Neuron (in vitro differentiated cells): ENCODE measurements around the gene MYO7B.

Experiments used
- H2AFZ ChIP-seq: one replicate; pipeline ENCODE4 v1.6.1; 2013; ENCODE audit warnings: low read depth, mild to moderate bottlenecking, inconsistent platforms, low read length, moderate library complexity
- H3K27me3 ChIP-seq: one replicate; pipeline ENCODE4 v1.6.1; 2013; ENCODE audit warnings: low read length; ENCODE audit not compliant: insufficient read depth
- H3K36me3 ChIP-seq: one replicate; pipeline ENCODE4 v1.6.1; 2013; ENCODE audit warnings: low read length; ENCODE audit not compliant: insufficient read depth
- H3K4me1 ChIP-seq: one replicate; pipeline ENCODE4 v1.6.1; 2013; ENCODE audit warnings: low read length; ENCODE audit not compliant: insufficient read depth
- H3K4me3 ChIP-seq: 2 replicates; pipeline ENCODE4 v1.5.1; 2013; ENCODE audit warnings: mild to moderate bottlenecking, low read length, moderate library complexity
- H3K9me3 ChIP-seq: one replicate; pipeline ENCODE4 v1.6.1; 2013; ENCODE audit warnings: low read length

Gene MYO7B

GRCh38 chr2:127630096-127630863 is 94.8 kb downstream of the MYO7B start:
- Histone ChIP-seq H3K4me3 (no peak overlapping the region), H2AFZ (no peak overlapping the region), H3K27me3 (no peaks in the 10 kb centered on the region), H3K36me3 (no peaks in the 10 kb centered on the region), H3K9me3 (no peaks in the 10 kb centered on the region), H3K4me1 (no peaks in the 10 kb centered on the region)

- Histone ChIP-seq H3K4me3 (no peak overlapping the region), H2AFZ (no peak overlapping the region), H3K9me3 (no peaks in the 10 kb centered on the region), H3K4me1 (no peaks in the 10 kb centered on the region), H3K36me3 (no peaks in the 10 kb centered on the region), H3K27me3 (no peaks in the 10 kb centered on the region)
Measured at GRCh38 chr2:127630864-127631540, 95.5 kb downstream of the MYO7B start.

GRCh38 chr2:127631541-127631996 is 96.1 kb downstream of the MYO7B start:
- no peaks in the 10 kb centered on the region for H3K4me1 ChIP-seq
- no peak overlapping the region for H3K4me3 ChIP-seq

GRCh38 chr2:127631997-127632581 is 96.6 kb downstream of the MYO7B start:
- H3K27me3 ChIP-seq: no peaks in the 10 kb centered on the region

More at GRCh38 chr2:127631541-127631996, 96.1 kb downstream of the MYO7B start:
- no peaks in the 10 kb centered on the region for H3K36me3 ChIP-seq
- H3K27me3 ChIP-seq: no peaks in the 10 kb centered on the region
- no peaks in the 10 kb centered on the region for H3K9me3 ChIP-seq
- H2AFZ ChIP-seq: no peak overlapping the region

GRCh38 chr2:127632592-127633489 is 97.4 kb downstream of the MYO7B start:
- Histone ChIP-seq H3K27me3 (no peaks in the 10 kb centered on the region), H3K4me3 (no peak overlapping the region), H3K36me3 (no peaks in the 10 kb centered on the region), H3K4me1 (peaks cover 10% of the 10 kb centered on the region), H3K9me3 (no peaks in the 10 kb centered on the region), H2AFZ (no peak overlapping the region)

More at GRCh38 chr2:127631997-127632581, 96.6 kb downstream of the MYO7B start:
- Histone ChIP-seq H3K4me3 (no peak overlapping the region), H3K36me3 (no peaks in the 10 kb centered on the region), H3K4me1 (peaks cover 2% of the 10 kb centered on the region), H2AFZ (no peak overlapping the region), H3K9me3 (no peaks in the 10 kb centered on the region)

GRCh38 chr2:127633556-127634065 is 98.1 kb downstream of the MYO7B start:
- Histone ChIP-seq H2AFZ (no peak overlapping the region), H3K27me3 (no peaks in the 10 kb centered on the region), H3K4me3 (no peak overlapping the region), H3K9me3 (no peaks in the 10 kb centered on the region), H3K36me3 (no peaks in the 10 kb centered on the region), H3K4me1 (peaks cover 12% of the 10 kb centered on the region)

- no peaks in the 10 kb centered on the region for H3K36me3 ChIP-seq
- H3K4me1 ChIP-seq: peaks cover 12% of the 10 kb centered on the region
- no peak overlapping the region for H3K4me3 ChIP-seq
- H2AFZ ChIP-seq: no peak overlapping the region
- no peaks in the 10 kb centered on the region for H3K9me3 ChIP-seq
- H3K27me3 ChIP-seq: no peaks in the 10 kb centered on the region
Measured at GRCh38 chr2:127634066-127634617, 98.7 kb downstream of the MYO7B start.

- Histone ChIP-seq H2AFZ (no peak overlapping the region), H3K4me1 (peaks cover 12% of the 10 kb centered on the region), H3K36me3 (no peaks in the 10 kb centered on the region), H3K4me3 (no peak overlapping the region), H3K9me3 (no peaks in the 10 kb centered on the region), H3K27me3 (no peaks in the 10 kb centered on the region)
Measured at GRCh38 chr2:127634626-127635379, 99.3 kb downstream of the MYO7B start.

- Histone ChIP-seq H3K4me3 (no peak overlapping the region), H3K36me3 (no peaks in the 10 kb centered on the region), H2AFZ (no peak overlapping the region), H3K4me1 (peaks cover 12% of the 10 kb centered on the region), H3K9me3 (no peaks in the 10 kb centered on the region), H3K27me3 (no peaks in the 10 kb centered on the region)
Measured at GRCh38 chr2:127635380-127636237, 100.1 kb downstream of the MYO7B start.

GRCh38 chr2:127636248-127637235 is 101.1 kb downstream of the MYO7B start:
- no peaks in the 10 kb centered on the region for H3K27me3 ChIP-seq
- no peaks in the 10 kb centered on the region for H3K36me3 ChIP-seq
- H3K9me3 ChIP-seq: no peaks in the 10 kb centered on the region
- H2AFZ ChIP-seq: no peak overlapping the region
- no peak overlapping the region for H3K4me3 ChIP-seq
- H3K4me1 ChIP-seq: peaks cover 12% of the 10 kb centered on the region
